Loucy (cell line): ENCODE results near the gene NIPAL3.
"Not testable (repeated sequence)": the region's sequence is repeated elsewhere in the genome, so short reads cannot be mapped to it uniquely, and the experiment has no call there.

Experiments used
- H2AFZ ChIP-seq: fragments of 200-600 bp; sonication (generic); 2 replicates; pipeline ENCODE4 v1.6.0; 2016; ENCODE audit warnings: antibody characterized with exemption, mild to moderate bottlenecking, low read length, moderate library complexity
- H3F3A ChIP-seq: fragments of 200-600 bp; 2 replicates; pipeline ENCODE4 v1.6.0; 2016; ENCODE audit warnings: antibody characterized with exemption, low read depth, mild to moderate bottlenecking
- H3K27me3 ChIP-seq: fragments of 200-600 bp; sonication (generic); 2 replicates; pipeline ENCODE4 v1.6.1; 2014; ENCODE audit warnings: low read length, mild to moderate bottlenecking; ENCODE audit not compliant: insufficient read depth, poor library complexity, severe bottlenecking
- H3K36me3 ChIP-seq: fragments of 200-600 bp; sonication (generic); 2 replicates; pipeline ENCODE4 v1.6.1; 2016; ENCODE audit warnings: low read length; ENCODE audit not compliant: insufficient read depth
- H3K4me1 ChIP-seq: fragments of 200-600 bp; sonication (generic); 2 replicates; pipeline ENCODE4 v1.5.1; 2014; ENCODE audit warnings: low read length, mild to moderate bottlenecking; ENCODE audit not compliant: insufficient read depth, poor library complexity, severe bottlenecking
- H3K4me2 ChIP-seq: fragments of 200-600 bp; sonication (generic); 2 replicates; pipeline ENCODE4 v1.6.0; 2014; ENCODE audit warnings: antibody characterized with exemption, low read length, low read depth, mild to moderate bottlenecking; ENCODE audit not compliant: poor library complexity, severe bottlenecking
- H3K4me3 ChIP-seq: fragments of 200-600 bp; sonication (generic); 2 replicates; pipeline ENCODE4 v1.5.1; 2014; ENCODE audit warnings: low read length, mild to moderate bottlenecking, mixed read lengths; ENCODE audit not compliant: poor library complexity, severe bottlenecking
- H3K79me2 ChIP-seq: fragments of 200-600 bp; sonication (generic); 2 replicates; pipeline ENCODE4 v1.6.1; 2014; ENCODE audit warnings: low read length; ENCODE audit not compliant: insufficient read depth
- H3K9ac ChIP-seq: fragments of 200-600 bp; sonication (generic); 2 replicates; pipeline ENCODE4 v1.6.0; 2014; ENCODE audit warnings: mild to moderate bottlenecking, low read depth, low read length, moderate library complexity; ENCODE audit not compliant: poor library complexity, severe bottlenecking
- H3K9me2 ChIP-seq: fragments of 200-600 bp; sonication (generic); replicated peaks from 2 replicates; pipeline ENCODE4 v1.6.1; 2016; ENCODE audit warnings: low read depth, low read length, mixed read lengths
- H3K9me3 ChIP-seq: fragments of 200-600 bp; sonication (generic); 2 replicates; pipeline ENCODE4 v1.6.1; 2014; ENCODE audit warnings: mild to moderate bottlenecking, antibody characterized with exemption, low read length, low read depth; ENCODE audit not compliant: insufficient read depth
- H4K20me1 ChIP-seq: fragments of 200-600 bp; sonication (generic); 2 replicates; pipeline ENCODE4 v1.6.0; 2014; ENCODE audit warnings: antibody characterized with exemption, low read length, mild to moderate bottlenecking; ENCODE audit not compliant: insufficient read depth, poor library complexity, severe bottlenecking
- CTCF ChIP-seq: fragments of 200-600 bp; sonication (generic); conservative IDR thresholded peaks from 2 replicates; pipeline ENCODE4 v1.5.1; 2014; ENCODE audit warnings: mild to moderate bottlenecking, antibody characterized with exemption, low read length
- EZH2phosphoT487 ChIP-seq: fragments of 200-600 bp; IDR thresholded peaks from 2 replicates; pipeline ENCODE4 v1.6.1; 2018; ENCODE audit warnings: antibody characterized with exemption, mild to moderate bottlenecking, moderate library complexity, borderline replicate concordance

Gene NIPAL3

GRCh38 chr1:24443241-24443656 is 27.6 kb downstream of the NIPAL3 start:
- Histone ChIP-seq H3K9me3 (no peaks in the 10 kb centered on the region), H3K9ac (no peak overlapping the region), H3K4me2 (no peak overlapping the region), H3F3A (no peaks in the 10 kb centered on the region), H3K27me3 (no peaks in the 10 kb centered on the region), H4K20me1 (no peaks in the 10 kb centered on the region), H2AFZ (no peak overlapping the region), H3K4me1 (no peaks in the 10 kb centered on the region), H3K9me2 (no peaks in the 10 kb centered on the region), H3K4me3 (no peak overlapping the region), H3K36me3 (peaks cover 16% of the 10 kb centered on the region; the same call in 1 of the 2 replicates), H3K79me2 (no peaks in the 10 kb centered on the region)
- TF ChIP-seq CTCF (no peak), EZH2phosphoT487 (no peak)

DNA sequence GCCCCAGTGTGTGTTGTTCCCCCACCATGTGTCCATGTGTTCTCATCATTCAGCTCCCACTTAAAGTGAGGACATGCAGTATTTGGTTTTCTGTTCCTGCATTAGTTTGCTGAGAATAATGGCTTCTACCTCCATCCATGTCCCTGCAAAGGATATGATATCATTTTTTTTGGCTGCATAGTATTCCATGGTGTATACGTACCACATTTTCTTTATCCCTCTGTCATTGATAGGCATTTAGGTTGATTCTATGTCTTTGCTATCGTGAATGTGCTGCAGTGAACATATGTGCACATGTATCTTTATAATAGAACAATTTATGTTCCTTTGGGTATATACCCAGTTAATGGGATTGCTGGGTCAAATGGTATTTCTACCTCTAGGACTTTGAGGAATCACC is 30.8 kb downstream of the NIPAL3 start:
- not testable (repeated sequence) for H3K9ac ChIP-seq, H3K9me3 ChIP-seq, H3K4me1 ChIP-seq, H3K4me3 ChIP-seq, H3K4me2 ChIP-seq, H4K20me1 ChIP-seq, H3K79me2 ChIP-seq, H3K27me3 ChIP-seq, H2AFZ ChIP-seq, H3F3A ChIP-seq, H3K9me2 ChIP-seq
- peaks cover 34% of the 10 kb centered on the region; the same call in 1 of the 2 replicates for H3K36me3 ChIP-seq

DNA sequence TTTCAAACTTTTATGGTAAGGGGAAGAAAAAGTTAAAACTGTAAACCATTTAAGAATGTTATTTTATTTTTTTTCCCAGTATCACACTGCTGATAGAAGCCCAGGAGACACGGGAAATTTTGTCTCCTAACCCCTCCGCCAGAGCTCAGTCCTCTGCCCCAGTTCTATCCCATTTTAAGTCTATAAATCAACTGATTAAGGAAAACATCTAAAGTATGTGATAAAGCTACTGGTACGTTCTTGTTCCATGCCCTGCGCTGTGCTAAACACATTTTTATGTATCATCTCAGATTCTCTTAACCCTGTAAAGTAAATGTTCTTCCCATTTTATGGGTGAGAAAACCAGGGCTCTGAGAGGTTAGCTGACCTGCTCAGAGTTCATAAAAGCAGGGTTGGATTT is 34.7 kb downstream of the NIPAL3 start:
- no peaks in the 10 kb centered on the region for H4K20me1 ChIP-seq
- no peak overlapping the region for H3K4me3 ChIP-seq
- H3K4me2 ChIP-seq, result no peak overlapping the region
- no peaks in the 10 kb centered on the region for H3K9me2 ChIP-seq
- H3F3A ChIP-seq, result no peaks in the 10 kb centered on the region
- no peaks in the 10 kb centered on the region for H3K79me2 ChIP-seq
- TF ChIP-seq EZH2phosphoT487 (no peak), CTCF (no peak)
- H3K4me1 ChIP-seq, result no peaks in the 10 kb centered on the region
- H2AFZ ChIP-seq, result no peak overlapping the region
- H3K27me3 ChIP-seq, result no peaks in the 10 kb centered on the region
- H3K9me3 ChIP-seq, result no peaks in the 10 kb centered on the region
- peaks cover 32% of the 10 kb centered on the region; the same call in 1 of the 2 replicates for H3K36me3 ChIP-seq
- no peak overlapping the region for H3K9ac ChIP-seq

- no peaks in the 10 kb centered on the region for H3K4me1 ChIP-seq
- H3K27me3 ChIP-seq, result no peaks in the 10 kb centered on the region
- no peaks in the 10 kb centered on the region for H3K9me2 ChIP-seq
- H4K20me1 ChIP-seq, result no peaks in the 10 kb centered on the region
- H3K4me2 ChIP-seq, result no peak overlapping the region
- no peaks in the 10 kb centered on the region for H3K9me3 ChIP-seq
- H3K4me3 ChIP-seq, result no peak overlapping the region
- H3F3A ChIP-seq, result no peaks in the 10 kb centered on the region
- H3K36me3 ChIP-seq, result peaks cover 37% of the 10 kb centered on the region; the same call in 1 of the 2 replicates
- H3K79me2 ChIP-seq, result no peaks in the 10 kb centered on the region
- H2AFZ ChIP-seq, result no peak overlapping the region
- no peak overlapping the region for H3K9ac ChIP-seq
- TF ChIP-seq EZH2phosphoT487 (no peak), CTCF (no peak)
Measured at GRCh38 chr1:24450857-24451397, 35.3 kb downstream of the NIPAL3 start.
